ENCODE data around the gene ARL5A.
"Not testable (repeated sequence)": the region's sequence is repeated elsewhere in the genome, so short reads cannot be mapped to it uniquely, and the experiment has no call there.

ARL5A gene, protein sequence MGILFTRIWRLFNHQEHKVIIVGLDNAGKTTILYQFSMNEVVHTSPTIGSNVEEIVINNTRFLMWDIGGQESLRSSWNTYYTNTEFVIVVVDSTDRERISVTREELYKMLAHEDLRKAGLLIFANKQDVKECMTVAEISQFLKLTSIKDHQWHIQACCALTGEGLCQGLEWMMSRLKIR

GRCh38 chr2:151828143-151828889 is at the start of gene ARL5A:
Gene ARL5A (minus strand): TSS chr2:151828421. CDS start chr2:151828176, 245 bp downstream.
- DNase-seq: peak; percentile 97

DNA sequence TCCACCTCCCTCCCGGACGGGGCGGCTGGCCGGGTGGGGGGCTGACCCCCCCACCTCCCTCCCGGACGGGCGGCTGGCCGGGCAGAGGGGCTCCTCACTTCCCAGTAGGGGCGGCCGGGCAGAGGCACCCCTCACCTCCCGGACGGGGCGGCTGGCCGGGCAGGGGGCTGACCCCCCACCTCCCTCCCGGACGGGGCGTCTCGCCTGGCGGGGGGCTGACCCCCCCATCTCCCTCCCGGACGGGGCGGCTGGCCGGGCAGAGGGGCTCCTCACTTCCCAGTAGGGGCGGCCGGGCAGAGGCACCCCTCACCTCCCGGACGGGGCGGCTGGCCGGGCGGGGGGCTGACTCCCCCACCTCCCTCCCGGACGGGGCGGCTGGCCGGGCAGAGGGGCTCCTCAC is 47.4 kb upstream of the ARL5A start:
- not testable (repeated sequence) for DNase-seq

GRCh38 chr2:151872463-151872862 is 44.2 kb upstream of the ARL5A start:
- DNase-seq: no peak

DNA sequence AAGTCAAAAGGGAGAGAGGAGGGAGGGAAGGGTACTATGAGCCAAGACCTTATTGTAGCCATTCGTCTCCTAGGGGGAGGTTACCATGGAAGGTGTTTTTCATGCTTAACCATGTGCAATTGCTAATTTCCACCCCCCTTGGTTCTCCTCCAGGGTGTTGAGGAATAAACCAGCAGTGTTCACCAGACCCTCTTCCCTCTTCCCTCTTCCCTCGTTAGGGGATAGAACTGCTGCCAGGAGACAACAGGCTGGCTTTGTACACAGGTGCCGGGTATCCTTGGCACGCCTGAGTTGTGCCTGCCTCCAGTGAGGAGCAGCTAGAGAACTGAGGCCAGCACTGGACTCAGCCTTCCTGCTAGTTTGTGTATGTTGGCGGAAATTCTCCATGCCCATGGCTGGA is 41.1 kb upstream of the ARL5A start:
- DNase-seq: no peak

DNA sequence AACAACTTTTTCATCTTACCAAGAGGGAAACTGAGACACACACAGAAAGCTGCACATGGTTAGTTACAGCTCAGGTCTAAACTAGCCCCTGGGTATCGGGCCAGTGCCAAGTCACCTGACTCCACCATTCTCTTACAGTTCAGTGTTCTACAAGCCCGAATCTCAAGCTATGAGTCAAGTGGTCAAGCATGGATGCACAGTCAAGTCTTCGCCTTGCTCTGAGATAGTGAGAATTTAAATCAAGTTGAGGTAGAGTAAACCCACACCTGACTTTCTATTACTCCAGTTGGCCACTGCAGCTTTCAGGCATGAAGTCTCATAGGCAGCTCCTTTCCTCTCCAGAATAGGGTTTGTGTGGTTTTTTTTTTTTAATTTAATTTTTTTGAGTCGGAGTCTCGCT is 34.5 kb upstream of the ARL5A start:
- DNase-seq: no peak

GRCh38 chr2:151861174-151861573 is 33.0 kb upstream of the ARL5A start:
- no peak for DNase-seq

DNA sequence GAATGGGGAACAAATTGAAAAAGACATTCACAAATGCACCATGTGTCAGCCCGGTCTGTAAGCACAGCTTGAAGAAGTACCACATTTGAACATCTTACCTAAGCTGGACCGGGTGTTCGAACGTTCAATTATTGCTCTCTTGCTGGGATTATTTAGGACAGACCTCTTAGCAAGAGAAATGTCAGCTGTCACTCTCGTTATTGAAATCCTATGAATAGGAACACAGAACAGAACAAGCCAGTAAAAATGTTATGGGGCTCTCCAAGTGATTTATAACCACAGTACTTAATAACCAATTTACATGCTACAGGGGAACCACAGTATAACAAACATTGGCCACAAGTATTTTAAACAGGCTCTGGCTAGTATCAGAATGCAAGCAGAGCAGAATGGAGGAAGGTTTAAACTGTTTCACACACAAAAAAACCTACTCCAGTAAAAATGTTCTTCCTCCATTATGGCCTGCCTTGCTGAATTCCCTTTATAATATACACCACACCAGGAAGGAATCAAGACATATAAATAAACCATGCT is 32.5 kb upstream of the ARL5A start:
- no peak for DNase-seq

- DNase-seq: no peak
These were observed 32.0 kb upstream of the ARL5A start for GRCh38 chr2:151860210-151860609.

DNA sequence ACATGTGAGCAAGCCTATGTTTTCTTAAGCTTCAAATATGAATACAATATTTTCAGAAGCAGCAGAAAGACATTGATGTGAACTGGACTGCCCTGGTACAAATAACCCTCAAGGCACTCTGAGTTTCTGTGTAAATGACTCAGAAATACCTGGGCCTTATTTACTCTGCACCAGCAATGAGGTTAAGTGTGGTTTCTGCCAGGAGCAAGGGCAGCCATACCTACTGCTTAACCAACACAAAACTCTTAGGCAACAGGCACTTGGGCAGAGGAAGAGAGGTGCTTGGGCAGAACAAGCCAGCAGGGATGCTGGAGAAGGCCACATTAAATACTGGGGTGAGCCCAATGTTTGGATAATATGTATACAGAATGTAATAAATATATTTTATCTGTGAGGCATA is 29.4 kb upstream of the ARL5A start:
- DNase-seq: no peak

GRCh38 chr2:151855111-151855510 is 26.9 kb upstream of the ARL5A start:
- no peak for DNase-seq

GRCh38 chr2:151853070-151853758 is 25.0 kb upstream of the ARL5A start:
- no peak for DNase-seq

DNA sequence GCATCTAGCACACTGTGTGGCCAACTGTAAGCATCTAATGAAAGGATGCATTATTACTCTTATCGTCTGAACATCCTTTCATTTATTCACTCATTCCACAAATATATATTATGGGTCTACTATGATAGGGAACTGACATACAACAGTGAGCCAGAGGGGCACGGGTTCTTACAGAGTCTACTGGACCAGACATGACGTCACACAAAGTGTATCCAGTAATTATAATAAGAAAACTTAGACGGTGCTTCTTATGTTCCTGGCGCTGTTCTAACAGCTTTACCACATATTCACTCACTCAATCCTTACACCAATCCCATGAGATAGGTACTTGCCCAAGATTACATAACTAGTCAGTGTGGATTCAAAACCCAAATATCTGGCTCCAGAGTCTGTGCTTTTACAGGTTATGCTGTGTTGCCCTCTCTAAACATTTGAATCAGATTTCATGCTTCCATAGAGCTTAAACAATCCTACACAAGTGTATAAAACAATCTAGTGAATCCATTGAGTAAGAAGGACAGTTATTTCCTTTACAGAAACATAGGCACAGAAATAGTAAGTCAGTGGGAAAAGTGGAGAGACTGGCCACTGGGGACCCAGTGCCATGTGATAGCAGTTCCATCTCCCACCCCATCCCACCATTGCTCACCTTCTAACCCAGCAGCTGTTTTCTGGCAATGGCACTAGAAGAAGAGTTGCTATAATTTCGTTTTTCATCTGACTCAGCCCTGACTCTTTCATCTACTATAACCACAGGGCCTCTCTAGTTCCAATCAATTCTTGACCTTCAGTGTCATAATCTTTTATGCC is 24.2 kb upstream of the ARL5A start:
- no peak for DNase-seq

- DNase-seq: no peak
These were observed 23.5 kb upstream of the ARL5A start for GRCh38 chr2:151851761-151852160.

DNA sequence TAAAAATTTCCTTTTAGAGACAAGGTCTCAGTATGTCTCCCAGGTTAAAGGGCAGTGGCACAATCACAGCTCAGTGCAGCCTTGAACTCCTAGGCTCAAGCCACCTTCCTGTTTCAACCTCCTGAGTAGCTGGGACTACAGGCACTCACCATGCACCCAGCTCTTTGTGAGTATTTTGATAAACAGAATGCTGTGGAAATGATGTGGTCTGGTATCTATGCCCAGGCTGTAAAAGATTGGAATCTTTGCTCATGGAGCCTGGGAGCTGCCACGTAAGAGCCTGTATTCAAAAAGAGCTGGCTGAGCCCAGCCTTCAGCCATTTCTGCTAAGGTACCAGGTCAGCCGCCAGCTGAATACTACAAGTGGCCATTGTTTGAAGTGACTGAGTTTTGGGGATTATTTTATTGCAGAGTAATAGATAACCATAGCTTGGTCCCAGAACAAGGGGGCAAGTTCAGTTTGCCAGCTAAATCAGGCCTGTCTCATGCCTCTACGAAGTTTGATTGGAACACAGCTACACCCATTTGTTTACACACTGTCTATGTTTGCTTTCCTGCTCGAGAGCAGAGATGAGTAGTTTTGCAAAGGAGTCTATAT is 21.3 kb upstream of the ARL5A start:
- DNase-seq: no peak

DNA sequence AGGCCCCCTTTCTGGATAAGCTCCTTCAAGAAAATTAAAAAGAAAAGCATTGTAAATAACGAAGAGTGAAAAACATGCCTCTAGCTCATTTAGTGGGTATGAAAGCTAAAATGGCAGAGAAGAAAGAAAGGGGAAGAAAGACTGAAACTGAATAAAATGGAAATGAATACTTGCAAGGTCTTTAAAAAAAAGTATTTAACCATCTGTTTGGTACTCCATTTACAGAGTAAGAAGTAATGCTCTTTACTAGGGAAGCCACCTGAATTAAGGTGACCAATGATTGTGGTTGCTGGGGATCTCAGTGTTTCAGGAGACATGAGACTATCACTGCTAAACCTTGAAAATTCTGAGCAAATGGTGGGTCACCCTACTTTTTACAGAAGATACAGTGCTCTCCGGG is 17.7 kb upstream of the ARL5A start:
- no peak for DNase-seq

DNA sequence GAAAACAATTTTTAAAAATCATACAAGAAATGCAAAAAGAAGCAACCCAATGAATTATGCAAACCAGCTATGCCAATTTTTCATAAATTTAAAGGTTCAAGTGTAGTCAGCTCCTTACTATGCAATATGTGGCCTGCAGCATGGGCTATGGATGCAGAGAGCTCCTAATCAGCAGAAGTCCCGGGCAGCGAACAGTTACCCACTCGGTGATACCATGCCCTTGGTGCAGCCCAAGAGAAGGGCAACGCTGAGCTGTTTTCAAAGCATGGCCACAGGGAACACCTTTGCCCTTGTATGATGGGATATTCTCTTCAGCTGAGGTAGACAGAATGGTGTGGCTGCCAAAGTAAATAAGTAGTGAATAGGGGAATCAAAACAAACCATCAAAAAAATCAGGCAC is 17.3 kb upstream of the ARL5A start:
- no peak for DNase-seq

DNA sequence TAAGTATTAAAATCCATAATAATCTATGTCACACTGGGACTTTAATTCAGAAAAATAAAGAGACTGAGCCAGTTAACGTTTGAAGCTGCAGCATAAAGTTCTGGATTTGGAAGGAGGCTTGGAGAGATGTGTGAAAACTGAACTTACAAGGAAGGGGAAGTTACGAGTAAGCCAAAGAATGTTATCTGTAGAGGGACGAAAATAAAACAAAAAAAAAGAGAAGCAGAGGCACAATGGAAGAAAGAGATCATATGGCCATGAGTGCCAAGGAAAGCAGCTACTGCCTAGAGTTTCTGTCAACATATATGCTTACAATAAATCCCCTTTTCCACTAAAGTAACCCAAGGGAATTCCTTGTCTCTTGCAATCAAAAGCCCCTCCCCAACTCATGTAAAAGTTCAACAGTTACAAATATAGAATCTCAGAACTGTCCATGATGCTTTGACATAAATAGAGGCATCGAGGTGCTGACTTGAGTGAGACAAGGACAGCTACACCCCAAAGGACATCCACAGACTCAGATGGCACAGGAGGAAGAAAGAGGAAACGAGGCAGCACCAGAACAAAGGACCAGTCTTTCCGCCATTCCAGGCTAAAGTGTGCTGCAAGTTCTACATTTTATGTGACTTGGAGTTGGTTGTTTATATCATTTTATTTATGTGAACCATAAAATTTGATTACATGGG is 16.1 kb upstream of the ARL5A start:
- DNase-seq: no peak

DNA sequence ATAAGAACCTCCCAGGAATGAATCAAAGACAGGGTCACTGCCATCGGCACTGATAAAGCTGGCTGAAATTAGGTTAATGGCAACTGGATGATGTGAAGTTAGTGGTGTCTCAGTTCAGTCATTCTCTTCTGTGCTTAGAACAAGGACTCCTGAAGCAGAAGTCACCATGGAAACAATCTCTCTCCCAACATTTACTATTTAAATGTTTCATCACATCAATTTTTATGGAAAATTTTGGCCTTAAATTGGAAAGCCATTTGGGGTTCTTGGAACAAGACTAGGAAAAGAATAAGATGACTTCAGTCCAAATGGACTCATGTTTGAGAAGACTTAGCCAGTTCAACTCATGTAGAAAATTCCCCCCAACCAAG is 15.5 kb upstream of the ARL5A start:
- DNase-seq: no peak

GRCh38 chr2:151842830-151843690 is 14.8 kb upstream of the ARL5A start:
- no peak for DNase-seq

GRCh38 chr2:151841047-151841424 is 12.8 kb upstream of the ARL5A start:
- no peak for DNase-seq

Data from activated CD8-positive, alpha-beta memory T cell treated with anti-CD3 and anti-CD28 coated beads, Interleukin-2, amount 50 U/mL, for 48 hours (primary cell).